ENCODE results near the gene DNTT. TPM values are rescaled to one million over a fixed set of nuclear protein-coding genes. Genes with fewer than 3 reads are reported as not detected.

DNTT gene
- total and polyA plus RNA-seq, 2 experiments from 2014 or later = not detected

DNA sequence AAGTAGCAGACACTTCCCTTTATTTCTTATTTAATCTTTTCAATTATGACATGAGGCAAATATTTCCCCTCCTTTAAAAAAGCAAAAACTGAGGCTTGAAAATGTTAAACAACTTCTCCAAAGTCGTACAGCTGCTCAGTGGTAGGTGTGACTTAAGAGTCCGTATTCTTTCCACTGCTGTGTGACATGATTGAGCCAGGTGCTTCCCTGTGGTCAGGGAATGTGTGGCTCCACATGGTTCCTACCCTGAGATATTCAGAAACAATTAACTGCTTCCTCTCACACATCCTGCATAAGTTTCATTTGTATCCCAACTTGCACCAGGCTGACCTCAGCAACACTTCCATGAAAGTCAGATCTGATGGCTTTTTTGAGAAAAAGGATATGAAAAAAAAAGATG lies 41.0 kb downstream of the DNTT start:
- Histone ChIP-seq H3K4me2 (no peak overlapping the region), H3F3A (replicated peaks; ENCODE audit: low read depth) (no peaks in the 10 kb centered on the region), H2AFZ (no peak overlapping the region), H3K79me2 (replicated peaks; ENCODE audit: insufficient read depth) (no peaks in the 10 kb centered on the region), H4K20me1 (replicated peaks; ENCODE audit: insufficient read depth) (no peaks in the 10 kb centered on the region), H3K27ac (ENCODE audit: low read depth) (peak overlapping the region; percentile 36; the same call in 1 of the 2 replicates), H3K9me2 (ENCODE audit: insufficient read depth) (peaks cover 10% of the 10 kb centered on the region), H3K4me1 (ENCODE audit: insufficient read depth) (peaks cover 13% of the 10 kb centered on the region), H3K36me3 (ENCODE audit: insufficient read depth) (no peaks in the 10 kb centered on the region), H3K4me3 (no peak overlapping the region), H3K27me3 (ENCODE audit: insufficient read depth) (no peaks in the 10 kb centered on the region)
- H3K27me3 Mint-ChIP-seq (ENCODE audit: insufficient read depth, low read depth, poor library complexity) = peaks cover 12% of the 10 kb centered on the region
- H3K36me3 Mint-ChIP-seq (ENCODE audit: low read depth) = peaks cover 35% of the 10 kb centered on the region
- ATAC-seq = peak; percentile 83
- peak; percentile 38 for DNase-seq (ENCODE audit: low spot score)
- peak overlapping the region; percentile 91 for H3K27ac Mint-ChIP-seq
- peaks cover 24% of the 10 kb centered on the region for H3K9me3 Mint-ChIP-seq
- TF ChIP-seq EZH2phosphoT487 (IDR thresholded peaks at IDR 0.05; ENCODE audit: unreplicated experiment) (no peak), POLR2AphosphoS5 (IDR thresholded peaks at IDR 0.05; ENCODE audit: low read depth) (no peak), NANOG (IDR thresholded peaks at IDR 0.05; ENCODE audit: borderline replicate concordance) (peak; percentile 17; the same call in 1 of the 2 replicates), JUNB (IDR thresholded peaks at IDR 0.05; ENCODE audit: unreplicated experiment) (no peak), STAT1 (IDR thresholded peaks at IDR 0.05; ENCODE audit: unreplicated experiment) (no peak), EZH2 (IDR thresholded peaks at IDR 0.05; ENCODE audit: low read depth, unreplicated experiment) (no peak), ZNF114 (CRISPR knock-in tag; IDR thresholded peaks at IDR 0.05) (no peak)
- TF ChIP-seq, protein P1, sequence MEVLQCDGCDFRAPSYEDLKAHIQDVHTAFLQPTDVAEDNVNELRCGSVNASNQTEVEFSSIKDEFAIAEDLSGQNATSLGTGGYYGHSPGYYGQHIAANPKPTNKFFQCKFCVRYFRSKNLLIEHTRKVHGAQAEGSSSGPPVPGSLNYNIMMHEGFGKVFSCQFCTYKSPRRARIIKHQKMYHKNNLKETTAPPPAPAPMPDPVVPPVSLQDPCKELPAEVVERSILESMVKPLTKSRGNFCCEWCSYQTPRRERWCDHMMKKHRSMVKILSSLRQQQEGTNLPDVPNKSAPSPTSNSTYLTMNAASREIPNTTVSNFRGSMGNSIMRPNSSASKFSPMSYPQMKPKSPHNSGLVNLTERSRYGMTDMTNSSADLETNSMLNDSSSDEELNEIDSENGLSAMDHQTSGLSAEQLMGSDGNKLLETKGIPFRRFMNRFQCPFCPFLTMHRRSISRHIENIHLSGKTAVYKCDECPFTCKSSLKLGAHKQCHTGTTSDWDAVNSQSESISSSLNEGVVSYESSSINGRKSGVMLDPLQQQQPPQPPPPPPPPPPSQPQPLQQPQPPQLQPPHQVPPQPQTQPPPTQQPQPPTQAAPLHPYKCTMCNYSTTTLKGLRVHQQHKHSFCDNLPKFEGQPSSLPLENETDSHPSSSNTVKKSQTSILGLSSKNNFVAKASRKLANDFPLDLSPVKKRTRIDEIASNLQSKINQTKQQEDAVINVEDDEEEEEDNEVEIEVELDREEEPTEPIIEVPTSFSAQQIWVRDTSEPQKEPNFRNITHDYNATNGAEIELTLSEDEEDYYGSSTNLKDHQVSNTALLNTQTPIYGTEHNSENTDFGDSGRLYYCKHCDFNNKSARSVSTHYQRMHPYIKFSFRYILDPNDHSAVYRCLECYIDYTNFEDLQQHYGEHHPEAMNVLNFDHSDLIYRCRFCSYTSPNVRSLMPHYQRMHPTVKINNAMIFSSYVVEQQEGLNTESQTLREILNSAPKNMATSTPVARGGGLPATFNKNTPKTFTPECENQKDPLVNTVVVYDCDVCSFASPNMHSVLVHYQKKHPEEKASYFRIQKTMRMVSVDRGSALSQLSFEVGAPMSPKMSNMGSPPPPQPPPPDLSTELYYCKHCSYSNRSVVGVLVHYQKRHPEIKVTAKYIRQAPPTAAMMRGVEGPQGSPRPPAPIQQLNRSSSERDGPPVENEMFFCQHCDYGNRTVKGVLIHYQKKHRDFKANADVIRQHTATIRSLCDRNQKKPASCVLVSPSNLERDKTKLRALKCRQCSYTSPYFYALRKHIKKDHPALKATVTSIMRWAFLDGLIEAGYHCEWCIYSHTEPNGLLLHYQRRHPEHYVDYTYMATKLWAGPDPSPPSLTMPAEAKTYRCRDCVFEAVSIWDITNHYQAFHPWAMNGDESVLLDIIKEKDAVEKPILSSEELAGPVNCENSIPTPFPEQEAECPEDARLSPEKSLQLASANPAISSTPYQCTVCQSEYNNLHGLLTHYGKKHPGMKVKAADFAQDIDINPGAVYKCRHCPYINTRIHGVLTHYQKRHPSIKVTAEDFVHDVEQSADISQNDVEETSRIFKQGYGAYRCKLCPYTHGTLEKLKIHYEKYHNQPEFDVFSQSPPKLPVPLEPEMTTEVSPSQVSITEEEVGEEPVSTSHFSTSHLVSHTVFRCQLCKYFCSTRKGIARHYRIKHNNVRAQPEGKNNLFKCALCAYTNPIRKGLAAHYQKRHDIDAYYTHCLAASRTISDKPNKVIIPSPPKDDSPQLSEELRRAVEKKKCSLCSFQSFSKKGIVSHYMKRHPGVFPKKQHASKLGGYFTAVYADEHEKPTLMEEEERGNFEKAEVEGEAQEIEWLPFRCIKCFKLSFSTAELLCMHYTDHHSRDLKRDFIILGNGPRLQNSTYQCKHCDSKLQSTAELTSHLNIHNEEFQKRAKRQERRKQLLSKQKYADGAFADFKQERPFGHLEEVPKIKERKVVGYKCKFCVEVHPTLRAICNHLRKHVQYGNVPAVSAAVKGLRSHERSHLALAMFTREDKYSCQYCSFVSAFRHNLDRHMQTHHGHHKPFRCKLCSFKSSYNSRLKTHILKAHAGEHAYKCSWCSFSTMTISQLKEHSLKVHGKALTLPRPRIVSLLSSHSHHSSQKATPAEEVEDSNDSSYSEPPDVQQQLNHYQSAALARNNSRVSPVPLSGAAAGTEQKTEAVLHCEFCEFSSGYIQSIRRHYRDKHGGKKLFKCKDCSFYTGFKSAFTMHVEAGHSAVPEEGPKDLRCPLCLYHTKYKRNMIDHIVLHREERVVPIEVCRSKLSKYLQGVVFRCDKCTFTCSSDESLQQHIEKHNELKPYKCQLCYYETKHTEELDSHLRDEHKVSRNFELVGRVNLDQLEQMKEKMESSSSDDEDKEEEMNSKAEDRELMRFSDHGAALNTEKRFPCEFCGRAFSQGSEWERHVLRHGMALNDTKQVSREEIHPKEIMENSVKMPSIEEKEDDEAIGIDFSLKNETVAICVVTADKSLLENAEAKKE (CRISPR knock-in tag; IDR thresholded peaks at IDR 0.05) = 0 out of 2 replicates have a peak, but pooled peaks have one; percentile 38
- TF ChIP-seq, protein P2, sequence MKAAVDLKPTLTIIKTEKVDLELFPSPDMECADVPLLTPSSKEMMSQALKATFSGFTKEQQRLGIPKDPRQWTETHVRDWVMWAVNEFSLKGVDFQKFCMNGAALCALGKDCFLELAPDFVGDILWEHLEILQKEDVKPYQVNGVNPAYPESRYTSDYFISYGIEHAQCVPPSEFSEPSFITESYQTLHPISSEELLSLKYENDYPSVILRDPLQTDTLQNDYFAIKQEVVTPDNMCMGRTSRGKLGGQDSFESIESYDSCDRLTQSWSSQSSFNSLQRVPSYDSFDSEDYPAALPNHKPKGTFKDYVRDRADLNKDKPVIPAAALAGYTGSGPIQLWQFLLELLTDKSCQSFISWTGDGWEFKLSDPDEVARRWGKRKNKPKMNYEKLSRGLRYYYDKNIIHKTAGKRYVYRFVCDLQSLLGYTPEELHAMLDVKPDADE (IDR thresholded peaks at IDR 0.05) = no peak
- peaks cover 32% of the 10 kb centered on the region for H3K4me1 Mint-ChIP-seq
- H3K4me3 Mint-ChIP-seq = no peak overlapping the region

Data from GM23338 (cell line).